Measurements from ENCODE around the gene RASL12.

DNA sequence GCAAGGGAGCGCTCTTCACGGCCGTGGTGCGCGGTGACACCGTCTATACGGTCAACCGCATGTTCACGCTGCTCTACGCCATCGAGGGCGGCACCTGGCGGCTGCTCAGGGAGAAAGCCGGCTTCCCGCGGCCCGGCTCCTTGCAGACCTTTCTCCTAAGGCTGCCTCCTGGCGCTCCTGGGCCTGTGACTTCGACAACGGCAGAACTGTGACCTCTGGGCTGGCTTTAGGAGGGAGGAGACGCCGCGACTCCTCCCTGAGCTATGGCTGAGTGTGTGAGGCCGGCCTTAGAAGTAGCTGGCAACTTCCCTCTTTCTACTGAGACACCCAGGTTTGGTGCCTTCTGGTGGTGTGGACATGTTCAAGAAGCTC lies 10.2 kb upstream of the RASL12 start:
- no peak for TF ChIP-seq FOXM1 (IDR thresholded peaks at IDR 0.05; ENCODE audit: borderline replicate concordance)
- no peak for TF ChIP-seq TARDBP (IDR thresholded peaks at IDR 0.05)
- TF ChIP-seq FOXA1 (IDR thresholded peaks at IDR 0.05) = no peak
- TF ChIP-seq SUZ12 (IDR thresholded peaks at IDR 0.05) = no peak
- TF ChIP-seq ARNT (IDR thresholded peaks at IDR 0.05) = no peak
- TF ChIP-seq LEF1 (IDR thresholded peaks at IDR 0.05; ENCODE audit: borderline replicate concordance) = no peak
- no peak for TF ChIP-seq NFRKB (IDR thresholded peaks at IDR 0.05)
- no peak for TF ChIP-seq FOXK2 (IDR thresholded peaks at IDR 0.05)
- TF ChIP-seq HDGF (IDR thresholded peaks at IDR 0.05; ENCODE audit: borderline replicate concordance) = no peak
- TF ChIP-seq SP1 (IDR thresholded peaks at IDR 0.05) = no peak
- TF ChIP-seq ELF4 (IDR thresholded peaks at IDR 0.05) = no peak

Measured in HEK293T (cell line).